NT2/D1 (cell line): ENCODE measurements around the gene FCRL3.

Source experiments
- SUZ12 ChIP-seq: IDR thresholded peaks from 2 replicates; pipeline ENCODE4 v1.6.1; 2011; ENCODE audit not compliant: insufficient read length, insufficient read depth; ENCODE audit errors: extremely low read depth
- YY1 ChIP-seq: IDR thresholded peaks from 2 replicates; pipeline ENCODE4 v1.6.1; 2011; ENCODE audit not compliant: insufficient read length, insufficient read depth
- ZNF274 ChIP-seq: IDR thresholded peaks from 2 replicates; pipeline ENCODE4 v1.6.1; 2011; ENCODE audit warnings: mild to moderate bottlenecking, low read depth, low read length

GRCh38 chr1:157673008-157673407, 27.6 kb downstream of the FCRL3 start:
- TF ChIP-seq ZNF274 (no peak), YY1 (no peak), SUZ12 (no peak)
